Liver (tissue), 9 donors: ENCODE results near the gene ATOH1. TPM values are rescaled to one million over a fixed set of nuclear protein-coding genes. Genes with fewer than 3 reads are reported as not detected.

Source experiments
- DNase-seq: peaks from one replicate; pipeline ENCODE4 v3.0.0-alpha.2; 2017; ENCODE audit warnings: low spot score
- H3K27ac ChIP-seq, 2 donors: one replicate each; pipeline ENCODE4 v1.7.0; 2013; ENCODE audit warnings: inconsistent platforms in 2 of 2, low read length in 2 of 2, control low read depth in 1 of 2, low read depth in 1 of 2, mild to moderate bottlenecking in 1 of 2
- H3K27me3 ChIP-seq, 4 donors: one replicate each; pipeline versions ENCODE4 v1.6.1 to v1.7.0; 2013; ENCODE audit warnings: low read length in 3 of 4, inconsistent platforms in 1 of 4, mild to moderate bottlenecking in 1 of 4, moderate library complexity in 1 of 4; ENCODE audit not compliant: control insufficient read depth in 4 of 4, insufficient read depth in 4 of 4
- H3K36me3 ChIP-seq, 4 donors: one replicate each; pipeline versions ENCODE4 v1.6.1 to v1.7.0; 2013; ENCODE audit warnings: low read length in 3 of 4, mild to moderate bottlenecking in 3 of 4, low read depth in 1 of 4, moderate library complexity in 1 of 4; ENCODE audit not compliant: control insufficient read depth in 4 of 4, insufficient read depth in 3 of 4
- H3K4me1 ChIP-seq, 4 donors: one replicate each; pipeline versions ENCODE4 v1.6.1 to v1.7.0; 2013; ENCODE audit warnings: low read length in 3 of 4, mild to moderate bottlenecking in 3 of 4, moderate library complexity in 1 of 4; ENCODE audit not compliant: control insufficient read depth in 4 of 4, insufficient read depth in 4 of 4
- H3K4me3 ChIP-seq, 3 donors: one replicate each; pipeline versions ENCODE4 v1.6.1 to v1.7.0; 2013; ENCODE audit warnings: low read length in 3 of 3, control low read depth in 1 of 3, low read depth in 1 of 3, mild to moderate bottlenecking in 1 of 3
- H3K9ac ChIP-seq, 2 donors: one replicate each; pipeline ENCODE4 v1.7.0; 2013; ENCODE audit warnings: low read length in 2 of 2, mild to moderate bottlenecking in 2 of 2, moderate library complexity in 2 of 2, control low read depth in 1 of 2, low read depth in 1 of 2
- H3K9me3 ChIP-seq, 4 donors: one replicate each; pipeline versions ENCODE4 v1.6.1 to v1.7.0; 2013; ENCODE audit warnings: low read length in 3 of 4; ENCODE audit not compliant: control insufficient read depth in 4 of 4
- EGR1 ChIP-seq, 2 donors: IDR thresholded peaks; 2 replicates each; pipeline ENCODE4 v1.6.1; 2016 to 2018; ENCODE audit warnings: antibody characterized with exemption in 2 of 2, low read depth in 2 of 2
- FOXA1 ChIP-seq: IDR thresholded peaks from 2 replicates; pipeline ENCODE4 v1.6.1; 2016; ENCODE audit warnings: antibody characterized with exemption
- FOXA2 ChIP-seq: IDR thresholded peaks from 2 replicates; pipeline ENCODE4 v1.6.1; 2016; ENCODE audit warnings: antibody characterized with exemption
- GABPA ChIP-seq, 2 donors: IDR thresholded peaks in 1 of 2; conservative IDR thresholded peaks in 1 of 2; 2 replicates each; pipeline ENCODE4 v1.6.1; 2016; ENCODE audit warnings: antibody characterized with exemption in 2 of 2, mild to moderate bottlenecking in 1 of 2, moderate library complexity in 1 of 2
- HNF4A ChIP-seq, 2 donors: conservative IDR thresholded peaks; 2 replicates each; pipeline ENCODE4 v1.6.1; 2016; ENCODE audit warnings: antibody characterized with exemption in 2 of 2, mild to moderate bottlenecking in 2 of 2
- HNF4G ChIP-seq: IDR thresholded peaks from 2 replicates; pipeline ENCODE4 v1.6.1; 2016; ENCODE audit warnings: antibody characterized with exemption
- JUND ChIP-seq, 2 donors: IDR thresholded peaks; 2 replicates each; pipeline ENCODE4 v1.6.1; 2016; ENCODE audit warnings: antibody characterized with exemption in 2 of 2
- NR2F2 ChIP-seq: IDR thresholded peaks from 2 replicates; pipeline ENCODE4 v1.6.1; 2016; ENCODE audit warnings: antibody characterized with exemption
- RAD21 ChIP-seq, 2 donors: IDR thresholded peaks; 2 replicates each; pipeline ENCODE4 v1.6.1; 2016; ENCODE audit warnings: antibody characterized with exemption in 2 of 2, mild to moderate bottlenecking in 2 of 2
- REST ChIP-seq: IDR thresholded peaks from 2 replicates; pipeline ENCODE4 v1.6.1; 2016; ENCODE audit warnings: antibody characterized with exemption, mild to moderate bottlenecking
- RXRA ChIP-seq, 2 donors: IDR thresholded peaks; 2 replicates each; pipeline ENCODE4 v1.6.1; 2017 to 2018; ENCODE audit warnings: antibody characterized with exemption in 2 of 2, mild to moderate bottlenecking in 1 of 2
- SP1 ChIP-seq: IDR thresholded peaks from 2 replicates; pipeline ENCODE4 v1.6.1; 2018; ENCODE audit warnings: antibody characterized with exemption, mild to moderate bottlenecking
- TAF1 ChIP-seq: conservative IDR thresholded peaks from 2 replicates; pipeline ENCODE4 v1.6.1; 2016; ENCODE audit warnings: antibody characterized with exemption, mild to moderate bottlenecking
- YY1 ChIP-seq: IDR thresholded peaks from 2 replicates; pipeline ENCODE4 v1.6.1; 2016; ENCODE audit warnings: antibody characterized with exemption, mild to moderate bottlenecking
- ZBTB33 ChIP-seq: IDR thresholded peaks from 2 replicates; pipeline ENCODE4 v1.6.1; 2016; ENCODE audit warnings: antibody characterized with exemption
- WGBS: extraction: QIAGEN DNeasy Blood & Tissue Kit; methylation state at CpG from one replicate; pipeline ENCODE4 v1.1.7; 2013; 5-methylcytosine and 5-hydroxymethylcytosine counted together
- polyA plus RNA-seq, 2 donors: library from polyadenylated mRNA; stranded (reverse) in 1 of 2; unstranded in 1 of 2; fragments of 200-250 nt in 1 of 2; fragments of >200 nt in 1 of 2; fragmentation: Nextera tagmentation in 1 of 2; extraction: Ambion mirVana in 1 of 2; gene quantifications; one replicate each; pipeline versions ENCODE4 v1.2.1 to v1.2.3, GENCODE V29; 2013 to 2015
- total RNA-seq, 2 donors: library from RNA; depleted of rRNA; stranded (reverse); fragments of >200 nt; gene quantifications; one replicate each; pipeline ENCODE4 v1.2.3, GENCODE V29; 2014
- TF ChIP-seq, protein P1 (sequence below): IDR thresholded peaks from 2 replicates; pipeline ENCODE4 v1.6.1; 2016; ENCODE audit warnings: antibody characterized with exemption
- TF ChIP-seq, protein P2 (sequence below): IDR thresholded peaks from 2 replicates; pipeline ENCODE4 v1.6.1; 2016; ENCODE audit warnings: antibody characterized with exemption
- TF ChIP-seq, protein P3 (sequence below): fragments of 150-350 bp; IDR thresholded peaks from 2 replicates; pipeline ENCODE4 v1.5.1; 2017; ENCODE audit warnings: improper control_type of control experiment, low read depth, low read length; ENCODE audit not compliant: missing input control
- donor health status: healthy.
- donor health status: healthy.
- donor health status: healthy.
- donor health status: healthy.
- donor health status: healthy.

The ATOH1 gene
- total and polyA plus RNA-seq, 4 donors: not detected

DNA sequence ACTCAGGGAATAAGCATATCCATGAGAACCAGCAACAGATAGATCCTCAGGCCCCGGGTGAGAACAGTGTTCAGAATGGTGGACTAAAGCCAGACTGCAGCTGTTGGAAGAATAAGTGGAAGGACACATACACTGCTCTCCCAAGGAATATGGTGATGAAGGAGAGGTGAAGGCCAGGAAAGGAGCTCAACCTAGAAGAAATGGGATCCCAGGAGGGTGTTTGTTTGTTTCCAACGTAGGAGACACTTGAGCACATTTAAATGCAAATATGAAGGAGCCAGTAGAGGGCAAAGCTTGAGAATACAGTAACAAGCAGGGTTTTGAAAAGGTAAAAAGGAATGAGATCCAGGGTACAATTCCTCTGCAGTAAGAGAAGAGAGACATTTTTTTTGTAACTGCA, 42.4 kb upstream of the ATOH1 start:
- TF ChIP-seq RXRA (IDR thresholded peaks at IDR 0.05): no peak
- no peak for TF ChIP-seq YY1
- no peak for TF ChIP-seq TAF1
- TF ChIP-seq REST: no peak
- TF ChIP-seq, protein P1, sequence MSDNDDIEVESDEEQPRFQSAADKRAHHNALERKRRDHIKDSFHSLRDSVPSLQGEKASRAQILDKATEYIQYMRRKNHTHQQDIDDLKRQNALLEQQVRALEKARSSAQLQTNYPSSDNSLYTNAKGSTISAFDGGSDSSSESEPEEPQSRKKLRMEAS: no peak
- TF ChIP-seq HNF4A (conservative IDR thresholded peaks at IDR 0.05): no peak
- TF ChIP-seq JUND (IDR thresholded peaks at IDR 0.05): no peak
- TF ChIP-seq EGR1 (IDR thresholded peaks at IDR 0.05; ENCODE audit: low read depth in 2 of 2): no peak
- TF ChIP-seq, protein P2, sequence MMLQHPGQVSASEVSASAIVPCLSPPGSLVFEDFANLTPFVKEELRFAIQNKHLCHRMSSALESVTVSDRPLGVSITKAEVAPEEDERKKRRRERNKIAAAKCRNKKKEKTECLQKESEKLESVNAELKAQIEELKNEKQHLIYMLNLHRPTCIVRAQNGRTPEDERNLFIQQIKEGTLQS: no peak
- no peak for TF ChIP-seq FOXA1
- TF ChIP-seq, protein P3, sequence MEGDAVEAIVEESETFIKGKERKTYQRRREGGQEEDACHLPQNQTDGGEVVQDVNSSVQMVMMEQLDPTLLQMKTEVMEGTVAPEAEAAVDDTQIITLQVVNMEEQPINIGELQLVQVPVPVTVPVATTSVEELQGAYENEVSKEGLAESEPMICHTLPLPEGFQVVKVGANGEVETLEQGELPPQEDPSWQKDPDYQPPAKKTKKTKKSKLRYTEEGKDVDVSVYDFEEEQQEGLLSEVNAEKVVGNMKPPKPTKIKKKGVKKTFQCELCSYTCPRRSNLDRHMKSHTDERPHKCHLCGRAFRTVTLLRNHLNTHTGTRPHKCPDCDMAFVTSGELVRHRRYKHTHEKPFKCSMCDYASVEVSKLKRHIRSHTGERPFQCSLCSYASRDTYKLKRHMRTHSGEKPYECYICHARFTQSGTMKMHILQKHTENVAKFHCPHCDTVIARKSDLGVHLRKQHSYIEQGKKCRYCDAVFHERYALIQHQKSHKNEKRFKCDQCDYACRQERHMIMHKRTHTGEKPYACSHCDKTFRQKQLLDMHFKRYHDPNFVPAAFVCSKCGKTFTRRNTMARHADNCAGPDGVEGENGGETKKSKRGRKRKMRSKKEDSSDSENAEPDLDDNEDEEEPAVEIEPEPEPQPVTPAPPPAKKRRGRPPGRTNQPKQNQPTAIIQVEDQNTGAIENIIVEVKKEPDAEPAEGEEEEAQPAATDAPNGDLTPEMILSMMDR: no peak
- no peak for TF ChIP-seq NR2F2
- TF ChIP-seq GABPA (IDR thresholded peaks at IDR 0.05 in 1 of 2, conservative IDR thresholded peaks at IDR 0.05 in 1 of 2): no peak
- TF ChIP-seq HNF4G: no peak
- TF ChIP-seq RAD21 (IDR thresholded peaks at IDR 0.05): no peak
- no peak for TF ChIP-seq ZBTB33
- no peak for TF ChIP-seq SP1
- no peak for TF ChIP-seq FOXA2
- Histone ChIP-seq H3K4me1 (no peaks in the 10 kb centered on the region), H3K4me3 (no peak overlapping the region), H3K9ac (no peak overlapping the region), H3K36me3 (no peaks in the 10 kb centered on the region), H3K27me3 (peaks cover 0 to 3% (median 0%) of the 10 kb centered on the region in 4 donors), H3K27ac (no peak overlapping the region), H3K9me3 (no peaks in the 10 kb centered on the region)
- no peak for DNase-seq
- 64% methylated on average over 2 of the region's 2 CpGs for WGBS
